IMR-90 (cell line): ENCODE results near the gene TBXAS1. TPM values are rescaled to one million over a fixed set of nuclear protein-coding genes. Genes with fewer than 3 reads are reported as not detected.

ENCODE experiments used
- ATAC-seq: fragments of 200-7000 bp; cut with Tn5 transposase; 2 replicates; pipeline ENCODE4 v1.9.1; 2020; ENCODE audit warnings: low read depth, mild to moderate bottlenecking, moderate library complexity
- BruUV-seq: library from RNA; stranded (reverse); fragments of 400-500 nt; replicated peaks from 2 replicates; lab custom pipeline; 2021; lab: Mats Ljungman, UMichigan
- CTCF ChIA-PET: fragments of 300-600 bp; formaldehyde crosslinking; extraction: SDS; loops from one replicate; lab custom pipeline; 2021; ENCODE audit warnings: antibody characterized with exemption; lab: Yijun Ruan, JAX
- POLR2A ChIA-PET: fragments of 300-600 bp; sonication (Branson Sonifier 250); formaldehyde crosslinking; loops from one replicate; lab custom pipeline; 2022; ENCODE audit warnings: antibody characterized with exemption; ENCODE audit not compliant: unreplicated experiment; lab: Charles Lee
- DNase-seq: peaks from one replicate; pipeline ENCODE4 v3.0.0; 2013
- H2AFZ ChIP-seq: replicated peaks from 2 replicates; pipeline ENCODE3; 2013; ENCODE audit warnings: low read length, mild to moderate bottlenecking; ENCODE audit not compliant: poor library complexity
- H2AK5ac ChIP-seq: 2 replicates; pipeline ENCODE4 v1.6.1; 2013; ENCODE audit warnings: low read depth, low read length, inconsistent platforms
- H2AK9ac ChIP-seq: replicated peaks from 2 replicates; pipeline ENCODE3; 2013; ENCODE audit warnings: mild to moderate bottlenecking, low read depth, low read length, moderate library complexity; ENCODE audit not compliant: poor library complexity
- H2BK120ac ChIP-seq: 2 replicates; pipeline ENCODE4 v1.6.1; 2013; ENCODE audit warnings: low read depth, low read length, inconsistent platforms
- H2BK15ac ChIP-seq: 3 replicates; pipeline ENCODE4 v1.6.1; 2013; ENCODE audit warnings: low read depth, low read length, inconsistent platforms
- H2BK20ac ChIP-seq: 2 replicates; pipeline ENCODE4 v1.6.1; 2013; ENCODE audit warnings: low read depth, mild to moderate bottlenecking, inconsistent platforms, low read length, moderate library complexity
- H2BK5ac ChIP-seq: 2 replicates; pipeline ENCODE4 v1.6.1; 2013; ENCODE audit warnings: mild to moderate bottlenecking, low read depth, low read length, inconsistent platforms; ENCODE audit not compliant: poor library complexity, severe bottlenecking
- H3K14ac ChIP-seq: replicated peaks from 2 replicates; pipeline ENCODE4 v1.6.1; 2013; ENCODE audit warnings: low read depth, low read length, inconsistent platforms
- H3K18ac ChIP-seq: 2 replicates; pipeline ENCODE4 v1.6.1; 2013; ENCODE audit warnings: low read depth, low read length, control low read depth
- H3K23ac ChIP-seq: 2 replicates; pipeline ENCODE4 v1.6.1; 2013; ENCODE audit warnings: low read depth, low read length, inconsistent platforms
- H3K27ac ChIP-seq: 2 replicates; pipeline ENCODE4 v1.5.1; 2013; ENCODE audit warnings: mild to moderate bottlenecking, control low read depth, low read length; ENCODE audit not compliant: insufficient read depth
- H3K27me3 ChIP-seq: 2 replicates; pipeline ENCODE4 v1.6.1; 2013; ENCODE audit warnings: low read length; ENCODE audit not compliant: control insufficient read depth, insufficient read depth
- H3K36me3 ChIP-seq: 2 replicates; pipeline ENCODE4 v1.6.1; 2013; ENCODE audit warnings: low read length, mixed read lengths; ENCODE audit not compliant: control insufficient read depth, insufficient read depth
- H3K4ac ChIP-seq: 2 replicates; pipeline ENCODE4 v1.6.1; 2013; ENCODE audit warnings: low read depth, low read length, inconsistent platforms
- H3K4me1 ChIP-seq: 2 replicates; pipeline ENCODE4 v1.6.1; 2013; ENCODE audit warnings: low read length, mixed read lengths; ENCODE audit not compliant: control insufficient read depth, insufficient read depth
- H3K4me2 ChIP-seq: 2 replicates; pipeline ENCODE4 v1.6.1; 2013; ENCODE audit warnings: low read depth, mild to moderate bottlenecking, control low read depth, low read length, moderate library complexity
- H3K4me3 ChIP-seq: 2 replicates; pipeline ENCODE4 v1.5.1; 2013; ENCODE audit warnings: low read depth, mild to moderate bottlenecking, control low read depth, low read length, moderate library complexity; ENCODE audit not compliant: insufficient read depth
- H3K56ac ChIP-seq: 2 replicates; pipeline ENCODE4 v1.6.1; 2013; ENCODE audit warnings: low read length, inconsistent platforms; ENCODE audit not compliant: insufficient read depth; ENCODE audit errors: extremely low read depth
- H3K79me1 ChIP-seq, 2 experiments: 2 replicates each; pipeline ENCODE4 v1.6.1; 2013; ENCODE audit warnings: low read length in 2 of 2, inconsistent platforms in 1 of 2, low read depth in 1 of 2
- H3K9ac ChIP-seq: 2 replicates; pipeline ENCODE4 v1.6.1; 2013; ENCODE audit warnings: low read depth, low read length, control low read depth
- H3K9me1 ChIP-seq: 2 replicates; pipeline ENCODE4 v1.6.1; 2013; ENCODE audit warnings: low read length, inconsistent platforms; ENCODE audit not compliant: insufficient read depth
- H3K9me3 ChIP-seq: 2 replicates; pipeline ENCODE4 v1.6.1; 2013; ENCODE audit warnings: low read length; ENCODE audit not compliant: control insufficient read depth, insufficient read depth
- H4K20me1 ChIP-seq: 2 replicates; pipeline ENCODE4 v1.6.1; 2013; ENCODE audit warnings: low read length, inconsistent platforms; ENCODE audit not compliant: insufficient read depth
- H4K5ac ChIP-seq: 2 replicates; pipeline ENCODE4 v1.6.1; 2013; ENCODE audit warnings: mild to moderate bottlenecking, low read depth, low read length, control low read depth
- H4K8ac ChIP-seq, 2 experiments: 2 replicates each; pipeline ENCODE4 v1.6.1; 2013; ENCODE audit warnings: low read depth in 2 of 2, low read length in 2 of 2, control low read depth in 1 of 2, inconsistent platforms in 1 of 2
- H4K91ac ChIP-seq: 2 replicates; pipeline ENCODE4 v1.6.1; 2013; ENCODE audit warnings: low read depth, low read length, inconsistent platforms; ENCODE audit not compliant: insufficient read depth
- BHLHE40 ChIP-seq: fragments of 150-350 bp; IDR thresholded peaks from 2 replicates; pipeline ENCODE4 v1.6.1; 2016; ENCODE audit warnings: mild to moderate bottlenecking, low read depth, low read length
- CEBPB ChIP-seq: IDR thresholded peaks from 2 replicates; pipeline ENCODE4 v1.6.1; 2012; ENCODE audit warnings: low read depth, low read length, improper control_type of control experiment
- CHD1 ChIP-seq: IDR thresholded peaks from 2 replicates; pipeline ENCODE4 v1.6.1; 2012; ENCODE audit warnings: low read depth, low read length, improper control_type of control experiment
- ELK1 ChIP-seq: fragments of 150-350 bp; IDR thresholded peaks from 2 replicates; pipeline ENCODE4 v1.6.1; 2016; ENCODE audit warnings: low read depth, mild to moderate bottlenecking, low read length, moderate library complexity, borderline replicate concordance
- FOS ChIP-seq: fragments of 150-350 bp; IDR thresholded peaks from 2 replicates; pipeline ENCODE4 v1.6.1; 2016; ENCODE audit warnings: low read depth, low read length
- MAFK ChIP-seq: IDR thresholded peaks from 2 replicates; pipeline ENCODE4 v1.6.1; 2012; ENCODE audit warnings: low read depth, low read length, improper control_type of control experiment
- MAZ ChIP-seq: IDR thresholded peaks from 2 replicates; pipeline ENCODE4 v1.6.1; 2012; ENCODE audit warnings: low read depth, mild to moderate bottlenecking, low read length, improper control_type of control experiment, moderate library complexity, borderline replicate concordance
- MXI1 ChIP-seq: IDR thresholded peaks from 2 replicates; pipeline ENCODE4 v1.6.1; 2012; ENCODE audit warnings: low read depth, mild to moderate bottlenecking, low read length, moderate library complexity, borderline replicate concordance
- NFE2L2 ChIP-seq: fragments of 150-350 bp; IDR thresholded peaks from 2 replicates; pipeline ENCODE4 v1.6.1; 2016; ENCODE audit warnings: low read depth, mild to moderate bottlenecking, low read length
- POLR2A ChIP-seq: IDR thresholded peaks from 2 replicates; pipeline ENCODE4 v1.6.1; 2012; ENCODE audit warnings: mild to moderate bottlenecking, low read depth, low read length
- RAD21 ChIP-seq: IDR thresholded peaks from 2 replicates; pipeline ENCODE4 v1.6.1; 2012; ENCODE audit warnings: low read length, improper control_type of control experiment
- RCOR1 ChIP-seq: IDR thresholded peaks from 2 replicates; pipeline ENCODE4 v1.6.1; 2012; ENCODE audit warnings: mild to moderate bottlenecking, low read length, improper control_type of control experiment; ENCODE audit not compliant: insufficient replicate concordance
- RFX5 ChIP-seq: IDR thresholded peaks from 2 replicates; pipeline ENCODE4 v1.8.0; 2012; ENCODE audit warnings: low read depth, mild to moderate bottlenecking, low read length, moderate library complexity
- SMC3 ChIP-seq: fragments of 150-350 bp; IDR thresholded peaks from 2 replicates; pipeline ENCODE4 v1.6.1; 2016; ENCODE audit warnings: low read depth, mild to moderate bottlenecking, antibody characterized with exemption, low read length, moderate library complexity
- dilution Hi-C: fragments of 300-500 bp; cut with HindIII; formaldehyde crosslinking; loops from one replicate; pipeline ENCODE4 v1.14.3; 2018; ENCODE audit warnings: low sequenced_read_pairs; ENCODE audit not compliant: unreplicated experiment
- in situ Hi-C: fragments of 300-500 bp; cut with MboI; formaldehyde crosslinking; loops from 3 replicates; pipeline ENCODE4 v1.14.3; 2019; ENCODE audit warnings: low sequenced_read_pairs, inconsistent platforms, mixed read lengths
- intact Hi-C: fragments of 100-400 bp; cut with micrococcal nuclease; formaldehyde crosslinking; loops from 2 replicates; pipeline ENCODE4 v1.10.0; 2022
- polyA plus RNA-seq, 3 experiments: library from polyadenylated mRNA; depleted of rRNA; stranded (reverse); fragments of >200 nt; gene quantifications; 2 replicates each; pipeline ENCODE4 v1.2.3, GENCODE V29; 2012; ENCODE audit warnings: low replicate concordance in 1 of 3
- total RNA-seq: library from RNA; depleted of rRNA; stranded (reverse); fragments of >200 nt; gene quantifications from 2 replicates; pipeline ENCODE4 v1.2.3, GENCODE V29; 2012
- TF ChIP-seq, protein P1 (sequence below): fragments of 150-350 bp; IDR thresholded peaks from 2 replicates; pipeline ENCODE4 v1.6.1; 2017; ENCODE audit warnings: mild to moderate bottlenecking, antibody characterized with exemption, low read length, low read depth
- TF ChIP-seq, protein P2 (sequence below): conservative IDR thresholded peaks from 2 replicates; pipeline ENCODE4 v1.5.1; 2012; ENCODE audit warnings: mild to moderate bottlenecking, low read depth, low read length, improper control_type of control experiment

The TBXAS1 gene
- total and polyA plus RNA-seq, 2 of the 4 experiments (the other 2 are of a cell fraction), result 5.9 to 10.8 TPM

DNA sequence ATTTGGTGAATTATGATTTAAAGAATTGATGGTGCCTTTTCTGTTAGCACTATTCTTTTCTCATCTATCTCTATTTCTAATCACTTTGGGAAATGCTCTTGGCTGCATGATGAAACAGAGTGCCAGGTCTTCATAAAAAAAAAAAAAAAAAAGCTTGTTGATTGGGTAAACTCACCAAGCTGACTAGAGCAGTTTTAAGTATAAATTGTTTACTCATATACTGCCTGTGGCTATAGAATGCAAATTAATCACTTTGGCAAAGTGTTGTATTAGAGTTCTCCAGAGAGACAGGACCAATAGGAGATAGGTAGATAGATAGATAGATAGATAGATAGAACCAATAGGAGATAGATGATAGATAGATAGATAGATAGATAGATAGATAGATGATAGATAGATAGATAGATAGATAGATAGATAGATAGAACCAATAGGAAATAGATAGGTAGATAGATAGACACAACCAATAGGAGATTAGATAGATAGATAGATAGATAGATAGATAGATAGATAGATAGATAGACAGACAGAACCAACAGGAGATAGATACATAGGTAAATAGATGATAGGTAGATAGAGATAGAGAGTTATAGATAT, 20.1 kb upstream of the TBXAS1 start:
- Histone ChIP-seq H3K9me1 (0 out of 2 replicates have a peak, but pooled peaks cover 6% of the 10 kb centered on the region), H2BK5ac (no peak overlapping the region), H3K18ac (no peak overlapping the region), H2BK20ac (no peak overlapping the region), H2BK15ac (no peak overlapping the region), H3K9ac (no peak overlapping the region), H3K36me3 (0 out of 2 replicates have a peak, but pooled peaks cover 2% of the 10 kb centered on the region), H4K5ac (no peak overlapping the region), H3K56ac (no peak overlapping the region), H2AK5ac (no peak overlapping the region), H4K8ac (no peak overlapping the region), H3K4me1 (peaks cover 9% of the 10 kb centered on the region), H3K14ac (no peak overlapping the region), H4K91ac (no peak overlapping the region), H3K4me3 (no peak overlapping the region), H3K4me2 (no peak overlapping the region), H3K9me3 (no peaks in the 10 kb centered on the region), H3K79me1 (no peaks in the 10 kb centered on the region), H3K23ac (no peak overlapping the region), H3K4ac (no peak overlapping the region), H2AFZ (no peak overlapping the region), H4K20me1 (no peaks in the 10 kb centered on the region), H2BK120ac (no peak overlapping the region), H3K27ac (no peak overlapping the region), H2AK9ac (no peak overlapping the region), H3K27me3 (no peaks in the 10 kb centered on the region)
- in situ Hi-C loops, result no loop called here
- dilution Hi-C loops, result no loop called here
- POLR2A ChIA-PET, result no interaction called here
- no peak for ATAC-seq
- no peak for DNase-seq
- CTCF ChIA-PET, result interaction anchor here (1.1 to 1.6 kb wide), 2 partner anchors 11 to 15 kb away, joined by 3 to 6 read pairs; no protein-coding TSS in a partner anchor
- BruUV-seq, result no TSS peak
- intact Hi-C loops, result no loop called here
- no peak for TF ChIP-seq ELK1
- no peak for TF ChIP-seq RAD21
- TF ChIP-seq, protein P1, sequence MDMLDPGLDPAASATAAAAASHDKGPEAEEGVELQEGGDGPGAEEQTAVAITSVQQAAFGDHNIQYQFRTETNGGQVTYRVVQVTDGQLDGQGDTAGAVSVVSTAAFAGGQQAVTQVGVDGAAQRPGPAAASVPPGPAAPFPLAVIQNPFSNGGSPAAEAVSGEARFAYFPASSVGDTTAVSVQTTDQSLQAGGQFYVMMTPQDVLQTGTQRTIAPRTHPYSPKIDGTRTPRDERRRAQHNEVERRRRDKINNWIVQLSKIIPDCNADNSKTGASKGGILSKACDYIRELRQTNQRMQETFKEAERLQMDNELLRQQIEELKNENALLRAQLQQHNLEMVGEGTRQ, result no peak
- TF ChIP-seq BHLHE40, result no peak
- TF ChIP-seq MXI1, result no peak
- no peak for TF ChIP-seq SMC3
- no peak for TF ChIP-seq POLR2A
- TF ChIP-seq, protein P2, sequence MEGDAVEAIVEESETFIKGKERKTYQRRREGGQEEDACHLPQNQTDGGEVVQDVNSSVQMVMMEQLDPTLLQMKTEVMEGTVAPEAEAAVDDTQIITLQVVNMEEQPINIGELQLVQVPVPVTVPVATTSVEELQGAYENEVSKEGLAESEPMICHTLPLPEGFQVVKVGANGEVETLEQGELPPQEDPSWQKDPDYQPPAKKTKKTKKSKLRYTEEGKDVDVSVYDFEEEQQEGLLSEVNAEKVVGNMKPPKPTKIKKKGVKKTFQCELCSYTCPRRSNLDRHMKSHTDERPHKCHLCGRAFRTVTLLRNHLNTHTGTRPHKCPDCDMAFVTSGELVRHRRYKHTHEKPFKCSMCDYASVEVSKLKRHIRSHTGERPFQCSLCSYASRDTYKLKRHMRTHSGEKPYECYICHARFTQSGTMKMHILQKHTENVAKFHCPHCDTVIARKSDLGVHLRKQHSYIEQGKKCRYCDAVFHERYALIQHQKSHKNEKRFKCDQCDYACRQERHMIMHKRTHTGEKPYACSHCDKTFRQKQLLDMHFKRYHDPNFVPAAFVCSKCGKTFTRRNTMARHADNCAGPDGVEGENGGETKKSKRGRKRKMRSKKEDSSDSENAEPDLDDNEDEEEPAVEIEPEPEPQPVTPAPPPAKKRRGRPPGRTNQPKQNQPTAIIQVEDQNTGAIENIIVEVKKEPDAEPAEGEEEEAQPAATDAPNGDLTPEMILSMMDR, result no peak
- no peak for TF ChIP-seq FOS
- no peak for TF ChIP-seq RCOR1
- no peak for TF ChIP-seq MAZ
- no peak for TF ChIP-seq RFX5
- TF ChIP-seq MAFK, result no peak
- no peak for TF ChIP-seq NFE2L2
- no peak for TF ChIP-seq CEBPB
- TF ChIP-seq CHD1, result no peak
